ENCODE data around the gene HHEX.

HHEX gene

DNA sequence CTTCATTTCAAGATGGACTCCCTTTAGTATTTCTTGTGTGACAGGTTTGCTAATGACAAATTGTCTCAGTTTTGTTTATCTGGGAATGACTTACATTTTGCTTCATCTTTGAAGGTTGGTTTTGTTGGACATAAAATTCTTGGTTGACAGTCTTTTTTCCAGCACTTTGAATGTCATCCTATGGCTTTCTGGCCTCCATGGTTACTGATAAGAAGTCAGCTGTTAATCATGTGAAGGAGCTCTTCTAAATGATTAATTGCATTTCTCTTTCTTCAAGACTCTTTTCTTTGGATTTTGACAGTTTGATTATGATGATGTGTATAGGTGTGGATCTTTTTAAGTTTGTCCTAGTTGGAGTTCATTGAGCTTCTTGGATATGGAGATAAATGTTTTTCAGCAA is 26.9 kb upstream of the HHEX start:
- H2BK12ac ChIP-seq (ENCODE audit: low read length) = no peak overlapping the region
- no peak overlapping the region for H2BK5ac ChIP-seq (ENCODE audit: low read depth, low read length, poor library complexity)
- H3K27ac ChIP-seq (ENCODE audit: low read depth, low read length) = no peak overlapping the region
- no peak overlapping the region for H3K9ac ChIP-seq (ENCODE audit: low read length)
- H3K18ac ChIP-seq (ENCODE audit: low read length) = no peak overlapping the region
- no peak overlapping the region for H2BK120ac ChIP-seq (ENCODE audit: insufficient read depth, low read length, poor library complexity)
- no peaks in the 10 kb centered on the region for H3K79me1 ChIP-seq (ENCODE audit: low read length)
- no peak overlapping the region for H3K4ac ChIP-seq (ENCODE audit: low read depth, low read length)
- no peaks in the 10 kb centered on the region for H3K4me1 ChIP-seq (ENCODE audit: control insufficient read depth in 1 of 2, insufficient read depth in 2 of 2, low read length in 2 of 2)
- no peaks in the 10 kb centered on the region for H3K79me2 ChIP-seq (ENCODE audit: control insufficient read depth, insufficient read depth, low read length, poor library complexity)
- H3K23ac ChIP-seq (ENCODE audit: low read length) = no peak overlapping the region
- H4K12ac ChIP-seq (ENCODE audit: low read depth, low read length) = no peak overlapping the region
- H4K91ac ChIP-seq (ENCODE audit: low read depth, low read length) = no peak overlapping the region
- H3K9me3 ChIP-seq (ENCODE audit: insufficient read depth, low read depth, low read length) = no peaks in the 10 kb centered on the region
- no peak overlapping the region for H2AFZ ChIP-seq (ENCODE audit: insufficient read depth, low read length, poor library complexity)
- H3K14ac ChIP-seq (ENCODE audit: low read length) = no peak overlapping the region
- no peak overlapping the region for H4K8ac ChIP-seq (ENCODE audit: low read depth, low read length)
- no peaks in the 10 kb centered on the region for H3K36me3 ChIP-seq (ENCODE audit: control insufficient read depth in 1 of 2, insufficient read depth in 2 of 2, low read length in 2 of 2)
- no peaks in the 10 kb centered on the region for H3K27me3 ChIP-seq (ENCODE audit: insufficient read depth, low read length)
- no peak for DNase-seq
- no peak overlapping the region for H3K4me3 ChIP-seq (ENCODE audit: low read depth, low read length)
- no peak overlapping the region for H3K4me2 ChIP-seq (ENCODE audit: low read length)
- no peak overlapping the region for H2AK5ac ChIP-seq (ENCODE audit: low read length)

DNA sequence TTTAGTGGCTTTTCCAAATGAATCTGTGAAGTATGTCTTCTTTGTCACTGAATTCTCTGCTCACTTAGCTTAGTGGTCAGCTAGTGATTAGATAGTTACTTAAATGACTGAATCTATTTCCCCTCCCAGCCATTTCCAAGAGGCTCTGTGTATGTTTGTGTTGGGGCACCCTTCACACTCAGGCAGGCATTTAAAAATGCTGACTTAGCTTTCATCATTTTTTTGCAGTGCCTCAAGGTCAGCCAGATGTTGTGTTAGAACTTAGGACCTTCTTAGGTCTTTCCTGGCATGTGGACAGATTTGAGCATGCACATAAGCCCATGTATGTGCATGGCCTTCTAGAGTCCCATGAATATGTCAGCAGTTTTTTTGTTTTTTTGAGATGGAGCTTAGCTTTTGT is 25.4 kb upstream of the HHEX start:
- no peak for DNase-seq
- H3K79me1 ChIP-seq (ENCODE audit: low read length) = no peaks in the 10 kb centered on the region
- H3K4me2 ChIP-seq (ENCODE audit: low read length) = no peak overlapping the region
- H3K23ac ChIP-seq (ENCODE audit: low read length) = no peak overlapping the region
- H3K27ac ChIP-seq (ENCODE audit: low read depth, low read length) = no peak overlapping the region
- H3K4ac ChIP-seq (ENCODE audit: low read depth, low read length) = no peak overlapping the region
- no peak overlapping the region for H4K12ac ChIP-seq (ENCODE audit: low read depth, low read length)
- H3K4me1 ChIP-seq (ENCODE audit: control insufficient read depth in 1 of 2, insufficient read depth in 2 of 2, low read length in 2 of 2) = no peaks in the 10 kb centered on the region
- no peak overlapping the region for H3K18ac ChIP-seq (ENCODE audit: low read length)
- H3K14ac ChIP-seq (ENCODE audit: low read length) = no peak overlapping the region
- H3K27me3 ChIP-seq (ENCODE audit: insufficient read depth, low read length) = no peaks in the 10 kb centered on the region
- no peak overlapping the region for H2BK5ac ChIP-seq (ENCODE audit: low read depth, low read length, poor library complexity)
- no peaks in the 10 kb centered on the region for H3K79me2 ChIP-seq (ENCODE audit: control insufficient read depth, insufficient read depth, low read length, poor library complexity)
- H3K9ac ChIP-seq (ENCODE audit: low read length) = no peak overlapping the region
- no peak overlapping the region for H3K4me3 ChIP-seq (ENCODE audit: low read depth, low read length)
- no peak overlapping the region for H2AFZ ChIP-seq (ENCODE audit: insufficient read depth, low read length, poor library complexity)
- H2BK12ac ChIP-seq (ENCODE audit: low read length) = no peak overlapping the region
- no peaks in the 10 kb centered on the region for H3K36me3 ChIP-seq (ENCODE audit: control insufficient read depth in 1 of 2, insufficient read depth in 2 of 2, low read length in 2 of 2)
- H4K91ac ChIP-seq (ENCODE audit: low read depth, low read length) = no peak overlapping the region
- H4K8ac ChIP-seq (ENCODE audit: low read depth, low read length) = no peak overlapping the region
- no peak overlapping the region for H2BK120ac ChIP-seq (ENCODE audit: insufficient read depth, low read length, poor library complexity)
- H3K9me3 ChIP-seq (ENCODE audit: insufficient read depth, low read depth, low read length) = no peaks in the 10 kb centered on the region
- no peak overlapping the region for H2AK5ac ChIP-seq (ENCODE audit: low read length)

DNA sequence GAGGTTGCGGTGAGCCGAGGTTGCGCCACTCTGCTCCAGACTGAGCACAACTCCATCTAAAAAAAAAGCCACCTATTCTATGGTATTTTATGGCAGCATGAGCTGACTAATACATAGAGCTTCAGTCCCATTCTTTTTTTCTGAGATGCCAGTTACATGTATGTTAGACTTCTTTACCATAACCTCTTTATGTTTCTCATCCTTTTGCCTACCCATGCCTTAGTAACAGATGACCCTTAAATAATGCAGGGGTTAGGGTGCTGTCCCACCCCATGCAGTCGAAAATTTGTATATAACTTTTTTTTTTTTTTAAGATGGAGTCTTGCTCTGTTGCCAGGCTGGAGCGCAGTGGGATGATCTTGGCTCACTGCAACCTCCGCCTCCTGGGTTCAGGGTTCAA is 22.7 kb upstream of the HHEX start:
- Histone ChIP-seq H3K4me1 (ENCODE audit: control insufficient read depth in 1 of 2, insufficient read depth in 2 of 2, low read length in 2 of 2) (no peaks in the 10 kb centered on the region), H3K14ac (ENCODE audit: low read length) (no peak overlapping the region), H4K8ac (ENCODE audit: low read depth, low read length) (no peak overlapping the region), H3K4me3 (ENCODE audit: low read depth, low read length) (no peak overlapping the region), H2BK120ac (ENCODE audit: insufficient read depth, low read length, poor library complexity) (no peak overlapping the region), H3K79me1 (ENCODE audit: low read length) (no peaks in the 10 kb centered on the region), H3K9ac (ENCODE audit: low read length) (no peak overlapping the region), H3K36me3 (ENCODE audit: control insufficient read depth in 1 of 2, insufficient read depth in 2 of 2, low read length in 2 of 2) (no peaks in the 10 kb centered on the region), H3K27me3 (ENCODE audit: insufficient read depth, low read length) (no peaks in the 10 kb centered on the region), H2AFZ (ENCODE audit: insufficient read depth, low read length, poor library complexity) (no peak overlapping the region), H4K12ac (ENCODE audit: low read depth, low read length) (no peak overlapping the region), H3K23ac (ENCODE audit: low read length) (no peak overlapping the region), H2BK12ac (ENCODE audit: low read length) (no peak overlapping the region), H3K79me2 (ENCODE audit: control insufficient read depth, insufficient read depth, low read length, poor library complexity) (no peaks in the 10 kb centered on the region), H4K91ac (ENCODE audit: low read depth, low read length) (no peak overlapping the region), H3K9me3 (ENCODE audit: insufficient read depth, low read depth, low read length) (no peaks in the 10 kb centered on the region), H3K27ac (ENCODE audit: low read depth, low read length) (no peak overlapping the region), H3K4me2 (ENCODE audit: low read length) (no peak overlapping the region), H3K4ac (ENCODE audit: low read depth, low read length) (no peak overlapping the region), H2BK5ac (ENCODE audit: low read depth, low read length, poor library complexity) (no peak overlapping the region), H3K18ac (ENCODE audit: low read length) (no peak overlapping the region), H2AK5ac (ENCODE audit: low read length) (no peak overlapping the region)
- WGBS (ENCODE audit: extremely low coverage, insufficient coverage, insufficient read length) = no CpG with 5 or more reads among the region's 6 CpGs
- DNase-seq = no peak

DNA sequence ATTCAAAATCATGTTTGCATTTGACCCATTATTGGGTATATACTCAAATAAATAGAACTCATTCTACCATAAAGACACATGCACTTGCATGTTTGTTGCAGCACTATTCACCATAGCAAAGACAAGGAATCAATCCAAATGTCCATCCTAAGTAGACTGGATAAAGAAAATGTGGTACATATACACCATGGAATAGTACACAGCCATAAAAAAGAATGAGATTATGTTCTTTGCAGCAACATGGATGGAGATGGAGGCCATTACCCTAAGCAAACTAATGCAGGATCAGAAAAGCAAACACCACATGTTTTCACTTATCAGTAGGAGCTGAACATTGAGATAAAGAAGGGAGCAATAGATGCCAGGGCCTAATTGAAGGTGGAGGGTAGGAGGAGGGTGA is 12.0 kb upstream of the HHEX start:
- no peaks in the 10 kb centered on the region for H3K4me1 ChIP-seq (ENCODE audit: control insufficient read depth in 1 of 2, insufficient read depth in 2 of 2, low read length in 2 of 2)
- H3K27me3 ChIP-seq (ENCODE audit: insufficient read depth, low read length) = no peaks in the 10 kb centered on the region
- H2AK5ac ChIP-seq (ENCODE audit: low read length) = no peak overlapping the region
- H3K4me2 ChIP-seq (ENCODE audit: low read length) = no peak overlapping the region
- no peak overlapping the region for H4K12ac ChIP-seq (ENCODE audit: low read depth, low read length)
- H3K4ac ChIP-seq (ENCODE audit: low read depth, low read length) = no peak overlapping the region
- no peak overlapping the region for H2BK12ac ChIP-seq (ENCODE audit: low read length)
- no peak overlapping the region for H2AFZ ChIP-seq (ENCODE audit: insufficient read depth, low read length, poor library complexity)
- no peak overlapping the region for H4K8ac ChIP-seq (ENCODE audit: low read depth, low read length)
- H3K36me3 ChIP-seq (ENCODE audit: control insufficient read depth in 1 of 2, insufficient read depth in 2 of 2, low read length in 2 of 2) = no peaks in the 10 kb centered on the region
- no peak overlapping the region for H3K9ac ChIP-seq (ENCODE audit: low read length)
- no peaks in the 10 kb centered on the region for H3K9me3 ChIP-seq (ENCODE audit: insufficient read depth, low read depth, low read length)
- H3K23ac ChIP-seq (ENCODE audit: low read length) = no peak overlapping the region
- H3K14ac ChIP-seq (ENCODE audit: low read length) = no peak overlapping the region
- H2BK120ac ChIP-seq (ENCODE audit: insufficient read depth, low read length, poor library complexity) = no peak overlapping the region
- H3K27ac ChIP-seq (ENCODE audit: low read depth, low read length) = no peak overlapping the region
- no peak overlapping the region for H2BK5ac ChIP-seq (ENCODE audit: low read depth, low read length, poor library complexity)
- no peak overlapping the region for H3K4me3 ChIP-seq (ENCODE audit: low read depth, low read length)
- H3K18ac ChIP-seq (ENCODE audit: low read length) = no peak overlapping the region
- no peaks in the 10 kb centered on the region for H3K79me1 ChIP-seq (ENCODE audit: low read length)
- DNase-seq = no peak
- no peaks in the 10 kb centered on the region for H3K79me2 ChIP-seq (ENCODE audit: control insufficient read depth, insufficient read depth, low read length, poor library complexity)
- H4K91ac ChIP-seq (ENCODE audit: low read depth, low read length) = no peak overlapping the region

DNA sequence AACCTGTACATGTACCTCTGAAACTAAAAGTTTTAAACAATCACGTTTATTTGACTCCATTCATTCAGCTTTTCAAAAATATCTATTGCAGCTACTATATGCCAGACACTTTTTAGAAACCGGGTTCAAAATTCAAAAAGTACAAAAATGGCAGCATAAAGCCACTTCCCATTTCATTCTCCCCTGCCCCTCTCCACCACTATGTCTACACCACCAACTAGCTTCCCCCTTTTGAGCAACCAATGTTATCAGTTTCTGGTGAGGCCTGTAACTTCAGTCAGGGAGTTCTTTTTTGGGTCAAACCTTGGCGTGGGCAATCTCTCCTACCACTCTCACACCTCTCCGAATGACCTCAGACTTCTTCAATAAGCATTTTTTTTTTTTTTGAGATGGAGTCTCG is 11.5 kb upstream of the HHEX start:
- H2BK120ac ChIP-seq (ENCODE audit: insufficient read depth, low read length, poor library complexity) = no peak overlapping the region
- no peak overlapping the region for H4K8ac ChIP-seq (ENCODE audit: low read depth, low read length)
- no peak overlapping the region for H2BK12ac ChIP-seq (ENCODE audit: low read length)
- H3K14ac ChIP-seq (ENCODE audit: low read length) = no peak overlapping the region
- H3K4ac ChIP-seq (ENCODE audit: low read depth, low read length) = no peak overlapping the region
- DNase-seq = no peak
- H3K4me3 ChIP-seq (ENCODE audit: low read depth, low read length) = no peak overlapping the region
- H2AK5ac ChIP-seq (ENCODE audit: low read length) = no peak overlapping the region
- no peak overlapping the region for H2AFZ ChIP-seq (ENCODE audit: insufficient read depth, low read length, poor library complexity)
- no peak overlapping the region for H3K23ac ChIP-seq (ENCODE audit: low read length)
- no peaks in the 10 kb centered on the region for H3K36me3 ChIP-seq (ENCODE audit: control insufficient read depth in 1 of 2, insufficient read depth in 2 of 2, low read length in 2 of 2)
- H3K79me1 ChIP-seq (ENCODE audit: low read length) = no peaks in the 10 kb centered on the region
- H3K79me2 ChIP-seq (ENCODE audit: control insufficient read depth, insufficient read depth, low read length, poor library complexity) = no peaks in the 10 kb centered on the region
- no peak overlapping the region for H3K27ac ChIP-seq (ENCODE audit: low read depth, low read length)
- H2BK5ac ChIP-seq (ENCODE audit: low read depth, low read length, poor library complexity) = no peak overlapping the region
- H3K4me1 ChIP-seq (ENCODE audit: control insufficient read depth in 1 of 2, insufficient read depth in 2 of 2, low read length in 2 of 2) = no peaks in the 10 kb centered on the region
- no peaks in the 10 kb centered on the region for H3K27me3 ChIP-seq (ENCODE audit: insufficient read depth, low read length)
- H4K12ac ChIP-seq (ENCODE audit: low read depth, low read length) = no peak overlapping the region
- H3K9me3 ChIP-seq (ENCODE audit: insufficient read depth, low read depth, low read length) = no peaks in the 10 kb centered on the region
- H3K9ac ChIP-seq (ENCODE audit: low read length) = no peak overlapping the region
- no peak overlapping the region for H4K91ac ChIP-seq (ENCODE audit: low read depth, low read length)
- H3K4me2 ChIP-seq (ENCODE audit: low read length) = no peak overlapping the region
- no peak overlapping the region for H3K18ac ChIP-seq (ENCODE audit: low read length)
- no CpG with 5 or more reads among the region's 5 CpGs for WGBS (ENCODE audit: extremely low coverage, insufficient coverage, insufficient read length)
